ENCODE data around the gene ANXA5. TPM values are rescaled to one million over a fixed set of nuclear protein-coding genes. Genes with fewer than 3 reads are reported as not detected.

ANXA5 gene
- total and polyA plus RNA-seq, 2 of the 4 experiments (the other 2 are of a cell fraction), result 780 to 1,448 TPM

DNA sequence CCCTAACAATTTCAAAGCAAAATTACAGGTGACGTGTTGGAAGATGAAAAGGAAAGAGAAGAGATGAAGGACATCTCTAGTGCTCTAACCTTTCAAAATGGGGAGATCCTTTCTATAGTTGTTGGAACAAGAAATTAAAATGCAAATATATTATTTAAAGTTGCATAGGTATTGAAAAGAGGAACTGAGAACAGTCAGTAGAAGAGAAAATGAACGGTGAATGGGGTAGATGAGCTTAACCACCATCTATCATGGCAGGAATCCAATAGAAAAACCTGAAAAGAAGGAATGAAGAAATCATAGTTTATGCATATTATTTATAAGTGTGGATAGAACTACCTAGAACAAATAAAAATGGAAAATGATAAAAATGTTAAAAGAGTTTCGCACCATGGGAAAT lies 42.0 kb downstream of the ANXA5 start:
- in situ Hi-C loops (cut with MboI; ENCODE audit: low sequenced_read_pairs) (loop anchor here (10.0 kb wide), 1 partner anchor 170 kb away; no protein-coding TSS in a partner anchor), intact Hi-C loops (cut with micrococcal nuclease) (loop anchor here (5.0 kb wide), 2 partner anchors 192 to 462 kb away; no protein-coding TSS in a partner anchor), dilution Hi-C loops (cut with HindIII; ENCODE audit: low sequenced_read_pairs, unreplicated experiment) (no loop called here)
- H4K5ac ChIP-seq (ENCODE audit: low read depth, low read length), result no peak overlapping the region
- no peak overlapping the region for H2BK120ac ChIP-seq (ENCODE audit: low read depth, low read length)
- H3K27me3 ChIP-seq (ENCODE audit: control insufficient read depth, insufficient read depth, low read length), result no peaks in the 10 kb centered on the region
- no peak overlapping the region for H2BK5ac ChIP-seq (ENCODE audit: low read depth, low read length, poor library complexity, severe bottlenecking)
- POLR2A ChIA-PET (ENCODE audit: unreplicated experiment), result no interaction called here
- no peak overlapping the region for H3K9ac ChIP-seq (ENCODE audit: low read depth, low read length)
- 100% methylated on average over 1 of the region's 3 CpGs; no CpG with 5 or more reads in 1 of the 2 experiments for WGBS, 2 experiments (ENCODE audit: extremely low coverage in 2 of 2, insufficient read length in 1 of 2)
- CTCF ChIA-PET, result interaction anchor here (0.6 to 1.1 kb wide), 2 partner anchors 14 to 28 kb away, joined by 3 to 6 read pairs; no protein-coding TSS in a partner anchor
- H2BK15ac ChIP-seq (ENCODE audit: low read depth, low read length), result no peak overlapping the region
- no peaks in the 10 kb centered on the region for H3K9me3 ChIP-seq (ENCODE audit: control insufficient read depth, insufficient read depth, low read length)
- H2AK9ac ChIP-seq (replicated peaks; ENCODE audit: low read depth, low read length, poor library complexity), result no peak overlapping the region
- H3K27ac ChIP-seq (ENCODE audit: insufficient read depth, low read length), result no peak overlapping the region
- H3K4ac ChIP-seq (ENCODE audit: low read depth, low read length), result no peak overlapping the region
- no peak overlapping the region for H3K14ac ChIP-seq (replicated peaks; ENCODE audit: low read depth, low read length)
- no peak overlapping the region for H2AFZ ChIP-seq (replicated peaks; ENCODE audit: low read length, poor library complexity)
- no peak overlapping the region for H2BK20ac ChIP-seq (ENCODE audit: low read depth, low read length)
- DNase-seq (no peak), ATAC-seq (ENCODE audit: low read depth) (no peak)
- H3K4me2 ChIP-seq (ENCODE audit: low read depth, low read length), result no peak overlapping the region
- H3K4me1 ChIP-seq (ENCODE audit: control insufficient read depth, insufficient read depth, low read length), result no peaks in the 10 kb centered on the region
- no peak overlapping the region for H3K56ac ChIP-seq (ENCODE audit: extremely low read depth, insufficient read depth, low read length)
- TF ChIP-seq BHLHE40 (IDR thresholded peaks at IDR 0.05; ENCODE audit: low read depth, low read length) (no peak), RFX5 (IDR thresholded peaks at IDR 0.05; ENCODE audit: low read depth, low read length) (no peak), SMC3 (IDR thresholded peaks at IDR 0.05; ENCODE audit: low read depth, low read length) (no peak), CEBPB (IDR thresholded peaks at IDR 0.05; ENCODE audit: low read depth, low read length) (no peak), FOS (IDR thresholded peaks at IDR 0.05; ENCODE audit: low read depth, low read length) (no peak), CHD1 (IDR thresholded peaks at IDR 0.05; ENCODE audit: low read depth, low read length) (no peak), RCOR1 (IDR thresholded peaks at IDR 0.05; ENCODE audit: insufficient replicate concordance, low read length) (no peak), MXI1 (IDR thresholded peaks at IDR 0.05; ENCODE audit: borderline replicate concordance, low read depth, low read length) (no peak), POLR2A (IDR thresholded peaks at IDR 0.05; ENCODE audit: low read depth, low read length) (no peak)
- TF ChIP-seq, protein P1, sequence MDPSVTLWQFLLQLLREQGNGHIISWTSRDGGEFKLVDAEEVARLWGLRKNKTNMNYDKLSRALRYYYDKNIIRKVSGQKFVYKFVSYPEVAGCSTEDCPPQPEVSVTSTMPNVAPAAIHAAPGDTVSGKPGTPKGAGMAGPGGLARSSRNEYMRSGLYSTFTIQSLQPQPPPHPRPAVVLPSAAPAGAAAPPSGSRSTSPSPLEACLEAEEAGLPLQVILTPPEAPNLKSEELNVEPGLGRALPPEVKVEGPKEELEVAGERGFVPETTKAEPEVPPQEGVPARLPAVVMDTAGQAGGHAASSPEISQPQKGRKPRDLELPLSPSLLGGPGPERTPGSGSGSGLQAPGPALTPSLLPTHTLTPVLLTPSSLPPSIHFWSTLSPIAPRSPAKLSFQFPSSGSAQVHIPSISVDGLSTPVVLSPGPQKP (IDR thresholded peaks at IDR 0.05; ENCODE audit: borderline replicate concordance, low read depth, low read length), result no peak
- TF ChIP-seq, protein P2, sequence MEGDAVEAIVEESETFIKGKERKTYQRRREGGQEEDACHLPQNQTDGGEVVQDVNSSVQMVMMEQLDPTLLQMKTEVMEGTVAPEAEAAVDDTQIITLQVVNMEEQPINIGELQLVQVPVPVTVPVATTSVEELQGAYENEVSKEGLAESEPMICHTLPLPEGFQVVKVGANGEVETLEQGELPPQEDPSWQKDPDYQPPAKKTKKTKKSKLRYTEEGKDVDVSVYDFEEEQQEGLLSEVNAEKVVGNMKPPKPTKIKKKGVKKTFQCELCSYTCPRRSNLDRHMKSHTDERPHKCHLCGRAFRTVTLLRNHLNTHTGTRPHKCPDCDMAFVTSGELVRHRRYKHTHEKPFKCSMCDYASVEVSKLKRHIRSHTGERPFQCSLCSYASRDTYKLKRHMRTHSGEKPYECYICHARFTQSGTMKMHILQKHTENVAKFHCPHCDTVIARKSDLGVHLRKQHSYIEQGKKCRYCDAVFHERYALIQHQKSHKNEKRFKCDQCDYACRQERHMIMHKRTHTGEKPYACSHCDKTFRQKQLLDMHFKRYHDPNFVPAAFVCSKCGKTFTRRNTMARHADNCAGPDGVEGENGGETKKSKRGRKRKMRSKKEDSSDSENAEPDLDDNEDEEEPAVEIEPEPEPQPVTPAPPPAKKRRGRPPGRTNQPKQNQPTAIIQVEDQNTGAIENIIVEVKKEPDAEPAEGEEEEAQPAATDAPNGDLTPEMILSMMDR (conservative IDR thresholded peaks at IDR 0.05; ENCODE audit: low read depth, low read length), result no peak
- TF ChIP-seq, protein P3, sequence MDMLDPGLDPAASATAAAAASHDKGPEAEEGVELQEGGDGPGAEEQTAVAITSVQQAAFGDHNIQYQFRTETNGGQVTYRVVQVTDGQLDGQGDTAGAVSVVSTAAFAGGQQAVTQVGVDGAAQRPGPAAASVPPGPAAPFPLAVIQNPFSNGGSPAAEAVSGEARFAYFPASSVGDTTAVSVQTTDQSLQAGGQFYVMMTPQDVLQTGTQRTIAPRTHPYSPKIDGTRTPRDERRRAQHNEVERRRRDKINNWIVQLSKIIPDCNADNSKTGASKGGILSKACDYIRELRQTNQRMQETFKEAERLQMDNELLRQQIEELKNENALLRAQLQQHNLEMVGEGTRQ (IDR thresholded peaks at IDR 0.05; ENCODE audit: low read depth, low read length), result no peak
- no peak overlapping the region for H3K23ac ChIP-seq (ENCODE audit: low read depth, low read length)
- BruUV-seq (replicated peaks), result no TSS peak
- no peaks in the 10 kb centered on the region for H3K9me1 ChIP-seq (ENCODE audit: insufficient read depth, low read length)
- no peaks in the 10 kb centered on the region for H4K20me1 ChIP-seq (ENCODE audit: insufficient read depth, low read length)
- no peak overlapping the region for H3K4me3 ChIP-seq (ENCODE audit: insufficient read depth, low read depth, low read length)
- no peaks in the 10 kb centered on the region for H3K79me1 ChIP-seq (ENCODE audit: low read depth in 1 of 2, low read length in 2 of 2)
- H4K91ac ChIP-seq (ENCODE audit: insufficient read depth, low read depth, low read length), result no peak overlapping the region
- H2AK5ac ChIP-seq (ENCODE audit: low read depth, low read length), result no peak overlapping the region
- H4K8ac ChIP-seq (ENCODE audit: low read depth in 2 of 2, low read length in 2 of 2), result no peak overlapping the region
- H3K36me3 ChIP-seq (ENCODE audit: control insufficient read depth, insufficient read depth, low read length), result no peaks in the 10 kb centered on the region
- H3K18ac ChIP-seq (ENCODE audit: low read depth, low read length), result no peak overlapping the region
